Esophagus squamous epithelium (tissue), 5 donors: ENCODE measurements around the gene FAM236C. TPM values are rescaled to one million over a fixed set of nuclear protein-coding genes. Genes with fewer than 3 reads are reported as not detected.
"Not testable (repeated sequence)": the region's sequence is repeated elsewhere in the genome, so short reads cannot be mapped to it uniquely, and the experiment has no call there.

Experiments
- DNase-seq: peaks from one replicate; lab custom pipeline; 2025; lab: John Stamatoyannopoulos, UW
- H3K27ac ChIP-seq, 4 donors: fragments of 200-600 bp; sonication (generic); one replicate each; pipeline ENCODE4 v1.5.1; 2016 to 2019; ENCODE audit warnings: mild to moderate bottlenecking in 1 of 4
- H3K27me3 ChIP-seq, 4 donors: fragments of 200-600 bp; sonication (generic); 1 replicate in 3 of 4; 2 replicates in 1 of 4; pipeline versions ENCODE4 v1.5.1 to v1.6.0; 2017 to 2021; ENCODE audit warnings: antibody characterized with exemption in 1 of 4
- H3K36me3 ChIP-seq, 3 donors: fragments of 200-600 bp; sonication (generic); one replicate each; pipeline ENCODE4 v1.5.1; 2016 to 2019
- H3K4me1 ChIP-seq, 3 donors: fragments of 200-600 bp; sonication (generic); one replicate each; pipeline ENCODE4 v1.5.1; 2017 to 2019
- H3K4me3 ChIP-seq, 4 donors: fragments of 200-600 bp; sonication (generic); 1 replicate in 3 of 4; 2 replicates in 1 of 4; pipeline ENCODE4 v1.5.1; 2016 to 2019; ENCODE audit warnings: mild to moderate bottlenecking in 2 of 4, moderate library complexity in 1 of 4
- H3K9me3 ChIP-seq, 3 donors: fragments of 200-600 bp; sonication (generic); one replicate each; pipeline ENCODE4 v1.5.1; 2016 to 2019
- WGBS, 2 donors: methylation state at CpG; one replicate each; pipeline ENCODE4 v1.1.5; 2018; 5-methylcytosine and 5-hydroxymethylcytosine counted together
- intact Hi-C: fragments of 100-400 bp; cut with DNase I; formaldehyde crosslinking; loops from one replicate; pipeline ENCODE4 v1.15.0; 2022
- total RNA-seq, 4 donors: library from RNA; depleted of rRNA; stranded (reverse); fragments of >200 nt; gene quantifications; one replicate each; pipeline ENCODE4 v1.1.0, GENCODE V29; 2016
- donor health status: DM: yes; HTN: yes; CAD: no.

Gene FAM236C
- total RNA-seq = not detected

DNA sequence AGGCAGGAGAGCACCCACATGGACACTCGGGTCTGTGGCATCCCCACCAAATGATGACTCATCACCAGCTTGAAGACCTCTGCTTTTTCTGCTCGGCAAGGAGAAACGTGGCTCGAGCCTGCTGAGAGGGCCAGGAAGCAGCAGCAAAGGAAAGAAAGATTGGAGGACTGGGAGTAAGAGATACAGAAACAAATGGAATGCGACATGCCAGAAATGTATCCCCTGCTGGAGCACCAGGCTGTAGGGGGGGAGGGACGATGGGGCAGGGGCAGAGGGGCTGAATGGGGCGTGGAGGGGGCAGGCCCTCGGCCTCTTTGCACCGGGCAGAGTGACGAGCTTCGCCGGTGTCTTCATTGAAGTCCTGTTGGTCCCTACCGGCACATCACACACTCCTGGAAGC is at the start of gene FAM236C:
TSS of gene FAM236C (plus strand) at position 301 of the 400 bp plus-strand sequence. CDS start 100 bp downstream, outside the sequence.
- intact Hi-C loops = not testable (repeated sequence)

DNA sequence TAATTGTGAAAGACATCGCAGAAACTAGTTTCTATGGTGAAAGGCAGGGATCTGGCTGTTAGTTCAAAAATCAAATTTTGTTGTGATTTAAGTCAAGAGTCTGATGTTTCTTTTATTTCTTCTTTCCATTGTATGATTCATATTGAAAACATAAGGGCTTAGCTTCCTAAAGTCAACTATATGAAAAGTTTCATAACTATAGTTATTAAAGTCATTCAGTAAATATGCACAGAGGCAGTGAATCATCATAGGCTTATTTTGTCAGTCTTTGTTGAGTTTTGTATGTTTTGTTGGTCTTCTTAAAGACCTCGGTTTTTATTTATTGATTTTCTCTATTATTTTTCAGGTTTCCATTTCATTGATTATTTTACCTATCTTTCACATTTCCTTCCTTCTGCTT is 29.5 kb upstream of the FAM236C start:
- WGBS, 2 donors = no CpG with 5 or more reads among the region's 2 CpGs
- H3K27me3 ChIP-seq, DNase-seq, intact Hi-C loops, H3K4me3 ChIP-seq, H3K36me3 ChIP-seq, H3K4me1 ChIP-seq, H3K9me3 ChIP-seq, H3K27ac ChIP-seq: not testable (repeated sequence)

More for the DNA sequence above, at the start of gene FAM236C:
- not testable (repeated sequence) for DNase-seq, H3K9me3 ChIP-seq, H3K36me3 ChIP-seq, H3K27me3 ChIP-seq, H3K4me1 ChIP-seq, H3K27ac ChIP-seq, H3K4me3 ChIP-seq
- WGBS, 2 donors = no CpG with 5 or more reads among the region's 13 CpGs

- H3K27me3 ChIP-seq, H3K36me3 ChIP-seq, intact Hi-C loops, H3K4me3 ChIP-seq, H3K9me3 ChIP-seq, H3K27ac ChIP-seq, H3K4me1 ChIP-seq, DNase-seq: not testable (repeated sequence)
- WGBS, 2 donors = no CpG with 5 or more reads among the region's 14 CpGs
Measured at GRCh38 chrX:72889740-72890139, 22.7 kb upstream of the FAM236C start.

GRCh38 chrX:72916096-72916495 is 3.7 kb downstream of the FAM236C start:
- H3K9me3 ChIP-seq, H3K4me3 ChIP-seq, intact Hi-C loops, H3K4me1 ChIP-seq, H3K36me3 ChIP-seq, H3K27me3 ChIP-seq, H3K27ac ChIP-seq, DNase-seq: not testable (repeated sequence)
- WGBS, 2 donors = 100% methylated on average over 2 of the region's 5 CpGs; no CpG with 5 or more reads in 1 of the 2 donors

GRCh38 chrX:72932283-72932682 is 19.9 kb downstream of the FAM236C start:
- DNase-seq, H3K27me3 ChIP-seq, H3K4me1 ChIP-seq, H3K27ac ChIP-seq, H3K9me3 ChIP-seq, intact Hi-C loops, H3K36me3 ChIP-seq, H3K4me3 ChIP-seq: not testable (repeated sequence)
- WGBS, 2 donors = no CpG with 5 or more reads among the region's 1 CpG

- H3K27me3 ChIP-seq, H3K36me3 ChIP-seq, H3K27ac ChIP-seq, H3K9me3 ChIP-seq, H3K4me3 ChIP-seq, intact Hi-C loops, H3K4me1 ChIP-seq, DNase-seq: not testable (repeated sequence)
- no CpG with 5 or more reads among the region's 7 CpGs for WGBS, 2 donors
Measured at GRCh38 chrX:72936455-72936854, 24.0 kb downstream of the FAM236C start.

DNA sequence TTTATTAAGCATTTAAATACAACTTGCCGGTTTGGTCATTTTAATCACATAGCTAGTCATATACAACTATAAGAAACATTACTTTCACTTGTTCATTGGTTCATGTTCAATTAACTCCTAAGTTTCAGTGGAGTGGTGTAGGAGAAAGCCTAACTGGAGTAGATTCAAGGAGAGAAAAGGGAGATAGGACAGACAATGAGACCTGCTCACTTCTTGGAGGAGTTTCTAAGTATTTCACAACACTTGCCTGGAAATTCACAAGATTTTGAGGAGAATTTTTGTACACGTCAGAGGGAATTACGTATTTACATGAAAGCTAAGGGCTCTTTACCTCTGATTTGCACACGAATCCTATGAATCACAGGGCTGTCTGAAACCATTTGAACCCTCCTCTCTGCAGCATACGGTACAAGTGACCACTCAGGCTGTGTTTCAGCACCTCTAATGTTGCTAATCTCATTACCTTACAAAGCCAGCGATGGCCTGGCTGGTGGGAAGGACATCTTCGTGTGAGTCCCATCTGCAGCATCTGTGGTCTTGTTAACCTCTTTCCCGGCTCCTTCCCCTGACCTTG is 24.6 kb downstream of the FAM236C start:
- H3K9me3 ChIP-seq, H3K4me1 ChIP-seq, H3K27ac ChIP-seq, H3K27me3 ChIP-seq, DNase-seq, intact Hi-C loops, H3K36me3 ChIP-seq, H3K4me3 ChIP-seq: not testable (repeated sequence)
- WGBS, 2 donors = no CpG with 5 or more reads among the region's 8 CpGs

DNA sequence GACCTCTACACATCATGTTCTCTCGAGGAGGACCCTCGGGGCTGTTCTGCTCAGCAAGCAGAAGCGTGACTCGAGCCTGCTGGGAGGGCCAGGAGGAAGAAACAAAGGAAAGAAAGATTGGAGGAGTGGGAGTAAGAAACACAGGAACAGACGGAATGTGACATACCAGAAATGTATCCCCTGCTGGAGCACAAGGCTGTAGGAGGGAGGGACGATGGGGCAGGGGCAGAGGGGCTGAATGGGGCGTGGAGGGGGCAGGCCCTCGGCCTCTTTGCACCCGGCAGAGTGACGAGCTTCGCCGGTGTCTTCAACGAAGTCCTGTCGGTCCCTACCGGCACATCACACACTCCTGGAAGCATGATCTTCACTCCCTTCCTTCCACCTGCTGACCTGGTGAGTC is 25.5 kb downstream of the FAM236C start, which contains the start of gene FAM236A:
TSS of gene FAM236A (plus strand) at position 301 of the 400 bp plus-strand sequence. CDS start at position 358, 57 bp downstream.
- H3K4me1 ChIP-seq, H3K4me3 ChIP-seq, H3K27ac ChIP-seq, H3K9me3 ChIP-seq, DNase-seq, intact Hi-C loops, H3K27me3 ChIP-seq, H3K36me3 ChIP-seq: not testable (repeated sequence)
- no CpG with 5 or more reads among the region's 15 CpGs for WGBS, 2 donors

DNA sequence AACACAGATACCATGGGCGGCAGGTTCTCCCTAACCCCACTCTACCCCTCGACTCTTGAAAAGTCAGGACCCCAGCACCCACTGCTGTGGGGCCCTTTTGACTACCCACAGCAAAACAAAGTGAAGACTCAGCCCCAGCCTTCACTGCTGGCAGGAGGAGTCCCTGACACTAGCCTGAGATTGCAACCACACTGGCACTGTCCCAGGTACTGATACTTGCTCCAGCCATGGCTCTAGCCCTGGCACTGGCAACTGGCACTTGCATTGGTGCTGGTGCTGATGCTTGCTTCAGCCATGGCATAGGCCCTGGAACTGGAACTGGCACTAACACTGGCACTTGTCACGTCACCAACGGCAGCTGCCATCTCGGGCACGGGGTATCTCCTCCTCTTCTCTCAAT is 29.9 kb downstream of the FAM236C start:
- H3K27me3 ChIP-seq, H3K4me3 ChIP-seq, intact Hi-C loops, H3K9me3 ChIP-seq, H3K4me1 ChIP-seq, H3K27ac ChIP-seq, H3K36me3 ChIP-seq, DNase-seq: not testable (repeated sequence)
- no CpG with 5 or more reads among the region's 6 CpGs for WGBS, 2 donors

DNA sequence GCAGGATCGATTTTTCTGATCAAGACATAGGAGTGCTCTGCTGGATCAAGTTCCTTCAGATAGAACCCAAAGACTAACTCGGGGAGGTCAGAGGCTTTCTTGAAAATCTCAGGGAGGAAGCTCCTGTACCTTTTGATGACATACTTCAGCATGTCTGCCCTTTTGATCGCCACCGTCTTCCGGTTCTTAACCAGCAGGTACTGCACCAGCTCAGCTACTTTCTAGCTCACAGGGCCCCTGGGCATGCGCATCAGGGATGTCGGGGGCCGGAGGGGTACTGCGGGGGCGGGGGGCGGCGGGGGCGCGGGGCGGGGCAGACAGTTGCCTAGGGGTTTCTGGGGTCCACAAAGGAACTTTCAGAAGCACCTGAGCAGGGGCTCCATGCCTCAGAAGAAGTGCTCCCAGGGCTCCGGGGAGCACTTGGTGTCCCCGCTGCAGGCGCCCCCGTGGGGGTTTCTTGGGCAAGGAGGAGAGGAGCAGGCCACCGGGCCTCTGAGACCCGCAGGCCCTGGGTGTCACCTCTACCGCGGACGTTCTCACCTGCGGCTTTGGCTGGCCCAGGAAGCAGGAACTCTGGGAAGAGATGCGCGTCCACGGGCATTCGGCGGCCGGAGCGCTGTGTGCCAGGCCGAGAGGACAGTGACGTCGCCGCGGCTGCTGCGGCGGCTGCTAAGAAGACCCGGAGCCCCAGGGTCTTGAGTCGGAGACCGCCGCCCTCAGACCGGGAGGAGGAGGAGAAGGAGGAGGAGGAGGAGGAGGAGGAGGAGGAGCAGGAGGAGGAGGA is 30.8 kb downstream of the FAM236C start:
- H3K36me3 ChIP-seq, H3K27me3 ChIP-seq, H3K4me3 ChIP-seq, DNase-seq, H3K4me1 ChIP-seq, intact Hi-C loops, H3K9me3 ChIP-seq, H3K27ac ChIP-seq: not testable (repeated sequence)
- no CpG with 5 or more reads among the region's 44 CpGs for WGBS, 2 donors

DNA sequence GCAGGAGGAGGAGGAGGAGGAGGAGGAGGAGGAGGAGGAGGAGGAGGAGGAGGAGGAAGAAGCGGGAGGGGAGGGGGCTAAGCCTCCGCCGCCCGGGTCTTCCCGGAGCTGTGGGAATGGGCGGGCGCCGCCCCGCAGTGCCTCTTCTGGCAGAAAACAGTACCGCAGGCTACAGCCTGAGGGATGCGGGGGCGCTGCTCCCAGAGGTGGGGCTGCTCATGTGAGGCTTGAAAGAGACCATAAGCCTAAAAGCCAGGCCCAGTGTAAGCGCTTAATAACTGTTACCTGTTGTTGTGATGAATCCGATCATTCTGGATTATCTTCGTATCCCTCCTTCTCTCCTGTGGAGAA is 31.4 kb downstream of the FAM236C start, which contains the start of gene DMRTC1:
TSS of gene DMRTC1 (minus strand) at position 19 of the 351 bp plus-strand sequence. CDS start 68,143 bp downstream, outside the sequence.
- H3K4me3 ChIP-seq, H3K4me1 ChIP-seq, H3K36me3 ChIP-seq, intact Hi-C loops, H3K9me3 ChIP-seq, DNase-seq, H3K27me3 ChIP-seq, H3K27ac ChIP-seq: not testable (repeated sequence)
- no CpG with 5 or more reads among the region's 15 CpGs for WGBS, 2 donors

DNA sequence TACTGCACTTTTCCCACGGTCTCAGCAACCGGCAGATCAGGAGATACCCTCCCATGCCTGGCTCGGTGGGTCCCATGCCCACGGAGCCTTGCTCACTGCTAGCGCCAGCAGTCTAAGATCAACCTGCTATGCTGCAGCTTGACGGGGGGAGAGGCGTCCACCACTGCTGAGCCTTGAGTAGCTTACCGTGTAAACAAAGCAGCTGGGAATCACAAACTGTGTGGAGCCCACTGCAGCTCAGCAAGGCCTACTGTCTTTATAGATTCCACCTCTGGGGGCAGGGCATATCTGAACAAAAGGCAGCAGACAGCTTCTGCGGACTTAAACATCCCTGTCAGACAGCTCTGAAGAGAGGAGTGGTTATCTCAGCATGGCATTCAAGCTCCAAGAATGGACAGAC is 47.6 kb downstream of the FAM236C start:
- H3K27ac ChIP-seq, DNase-seq, H3K4me1 ChIP-seq, H3K9me3 ChIP-seq, H3K4me3 ChIP-seq, H3K36me3 ChIP-seq, intact Hi-C loops, H3K27me3 ChIP-seq: not testable (repeated sequence)
- WGBS, 2 donors = no CpG with 5 or more reads among the region's 9 CpGs
